Measurements from ENCODE around the gene ZNF318.
"Not testable (repeated sequence)": the region's sequence is repeated elsewhere in the genome, so short reads cannot be mapped to it uniquely, and the experiment has no call there.

Gene ZNF318

DNA sequence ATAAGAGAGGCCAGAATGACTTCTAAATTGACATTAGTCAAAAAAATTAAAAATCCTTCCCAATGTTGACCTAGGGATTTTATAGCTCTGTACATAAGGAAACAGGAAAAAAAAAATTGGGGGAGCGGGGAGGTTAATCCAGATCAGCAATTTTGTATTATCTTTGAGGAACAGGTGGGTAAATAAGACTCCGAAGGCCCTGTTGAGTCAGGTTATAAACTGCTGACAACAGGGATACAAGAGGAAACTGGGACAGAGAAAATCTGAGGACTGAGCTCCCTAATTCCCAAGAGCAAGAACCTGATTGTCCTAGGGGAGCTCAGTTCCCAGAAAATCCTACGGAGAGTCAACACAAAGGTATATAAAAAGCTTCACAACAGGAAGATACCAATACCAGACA, 34.0 kb downstream of the ZNF318 start:
- no peak for DNase-seq (ENCODE audit: low read depth)

DNA sequence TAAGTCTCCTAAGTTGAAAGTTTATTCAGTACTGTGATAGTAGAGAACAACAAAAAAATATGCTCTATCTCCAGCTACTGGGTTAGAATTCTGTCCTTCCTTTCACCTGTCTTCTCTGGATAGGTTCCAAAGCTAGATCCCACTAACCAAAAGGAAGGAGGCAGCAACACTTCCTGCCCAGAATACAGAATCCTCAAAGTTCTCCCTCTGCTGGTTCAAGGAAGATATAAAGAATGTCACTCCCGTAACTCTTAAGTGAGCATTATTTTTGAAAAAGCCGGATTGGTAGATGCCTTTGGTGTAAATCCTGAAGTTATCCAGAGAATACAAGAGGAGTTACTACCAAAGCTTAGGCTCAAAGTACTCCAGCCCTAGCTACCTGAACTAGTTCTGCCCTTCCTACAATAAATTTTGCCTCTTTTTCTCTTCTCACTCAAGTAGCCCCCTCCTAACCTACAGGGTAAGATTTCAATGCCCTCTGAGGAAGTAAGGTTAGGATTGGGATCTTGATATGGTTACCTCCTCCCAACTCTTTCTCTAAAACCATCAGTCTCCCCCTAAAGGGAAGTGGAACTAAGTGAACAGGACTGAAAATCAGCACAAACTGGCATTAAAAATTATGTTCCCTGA, 34.9 kb downstream of the ZNF318 start:
- DNase-seq (ENCODE audit: low read depth), result peak; percentile 38

DNA sequence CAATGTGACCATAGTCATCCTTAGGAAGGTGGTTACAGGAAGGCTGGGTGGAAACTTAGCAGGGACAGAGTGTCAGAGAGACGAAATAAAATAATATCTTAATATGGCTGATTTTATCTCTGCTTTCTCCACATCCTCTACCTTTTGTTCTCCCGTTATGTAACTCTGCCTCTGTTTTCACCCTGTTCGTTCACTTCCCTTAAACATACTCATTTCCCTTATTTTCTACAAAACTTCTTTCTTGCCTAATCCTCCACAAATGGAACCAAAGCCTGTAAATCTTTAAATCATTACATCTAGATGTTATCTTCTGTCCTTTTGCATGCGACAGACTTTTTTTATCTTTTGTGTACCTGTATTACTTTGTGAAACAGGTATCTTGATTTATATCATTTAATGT, 37.6 kb downstream of the ZNF318 start:
- DNase-seq (ENCODE audit: low read depth), result no peak

DNA sequence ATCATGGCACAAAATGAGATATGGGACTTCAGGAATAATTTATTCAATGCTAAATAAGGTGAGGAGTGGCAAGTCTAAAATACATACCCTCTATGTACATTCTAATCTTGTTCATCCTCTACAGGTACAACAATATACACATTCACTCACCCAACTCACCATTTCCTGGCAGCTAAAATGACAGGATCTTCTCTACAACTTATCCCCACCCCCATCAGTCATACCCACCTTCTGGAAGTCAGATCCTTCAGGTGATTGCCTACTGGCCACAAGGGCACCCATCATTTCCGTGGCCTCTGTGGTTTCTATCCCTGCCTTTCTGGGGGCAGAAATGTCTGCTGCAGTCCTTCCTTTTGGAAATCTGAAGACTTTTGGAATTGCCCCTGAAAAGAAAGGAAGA, 38.0 kb downstream of the ZNF318 start:
- DNase-seq (ENCODE audit: low read depth), result no peak

DNA sequence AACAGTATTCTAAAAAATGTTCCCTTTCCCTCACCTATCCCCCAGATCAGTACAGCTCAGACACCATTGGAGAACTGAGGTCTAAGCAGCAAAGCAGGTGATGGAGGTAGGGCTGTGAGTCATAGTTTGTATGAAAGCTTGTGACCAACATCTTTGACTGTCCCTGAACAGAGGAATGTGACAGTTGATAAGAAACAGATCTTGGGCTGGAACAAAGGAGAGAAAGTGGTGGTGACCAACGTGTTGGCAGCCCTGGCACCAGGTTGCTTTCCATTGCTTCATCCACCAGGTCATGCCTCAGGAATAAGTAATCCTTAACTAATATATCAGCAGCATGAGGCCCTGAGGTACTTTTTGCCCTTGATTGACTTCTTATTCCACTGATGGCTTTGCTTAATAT, 40.9 kb downstream of the ZNF318 start:
- DNase-seq (ENCODE audit: low read depth), result no peak

DNA sequence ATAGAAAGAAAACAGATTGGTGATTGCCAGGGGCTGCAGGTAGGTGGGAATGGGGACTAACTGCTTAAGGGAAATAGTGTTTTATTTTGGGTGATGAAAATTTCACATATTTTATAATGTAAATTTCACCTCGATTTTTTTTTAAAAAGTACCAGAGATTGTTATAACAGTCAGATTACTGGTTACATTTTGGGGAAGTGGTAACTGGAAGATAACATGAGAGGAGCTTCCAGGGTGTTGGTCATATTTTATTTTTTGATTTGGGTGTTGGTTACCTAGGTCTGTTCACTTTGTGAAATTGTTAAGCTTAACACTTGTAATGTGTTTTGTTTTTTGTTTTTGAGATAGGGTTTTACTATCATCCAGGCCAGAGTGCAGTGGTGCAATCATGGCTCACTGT, 43.6 kb downstream of the ZNF318 start:
- DNase-seq (ENCODE audit: low read depth), result no peak

DNA sequence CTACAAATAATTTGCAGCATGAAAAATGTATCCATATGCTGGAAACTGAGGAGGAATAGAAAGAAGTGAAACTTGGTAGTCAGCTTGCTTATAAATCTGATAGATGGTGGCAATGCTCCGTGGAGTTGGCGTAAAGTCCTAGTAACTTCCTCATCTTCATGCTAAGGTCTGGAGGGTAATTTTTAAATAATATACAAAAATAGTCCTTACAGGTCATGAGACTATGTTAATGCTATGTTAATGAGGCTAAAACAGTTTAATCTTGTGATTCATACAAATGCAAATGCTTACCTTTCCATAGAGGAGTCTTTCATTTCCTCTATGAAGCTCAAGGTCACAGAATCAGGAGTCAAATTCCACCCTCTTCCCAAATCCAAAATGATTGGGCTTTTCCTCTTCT, 51.4 kb downstream of the ZNF318 start:
- no peak for DNase-seq (ENCODE audit: low read depth)

DNA sequence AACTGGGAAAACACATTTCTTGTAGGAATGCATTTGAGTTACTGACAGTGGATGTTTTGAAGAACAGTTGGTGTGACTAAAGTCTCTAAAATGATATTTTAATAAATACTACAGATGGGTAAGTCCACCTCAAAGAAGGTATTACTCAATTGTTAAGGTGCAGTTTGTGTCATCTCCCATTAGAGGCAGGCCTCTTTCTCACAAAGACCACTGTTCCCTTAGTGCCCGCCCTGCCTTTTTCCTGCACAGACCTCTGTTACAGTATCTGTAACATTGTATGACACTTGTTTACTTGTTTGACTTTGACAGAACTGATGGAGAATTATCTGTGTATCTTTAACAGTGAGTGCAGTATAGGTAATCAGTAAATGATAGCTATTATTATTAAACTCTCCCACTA, 55.6 kb downstream of the ZNF318 start:
- DNase-seq (ENCODE audit: low read depth), result no peak

DNA sequence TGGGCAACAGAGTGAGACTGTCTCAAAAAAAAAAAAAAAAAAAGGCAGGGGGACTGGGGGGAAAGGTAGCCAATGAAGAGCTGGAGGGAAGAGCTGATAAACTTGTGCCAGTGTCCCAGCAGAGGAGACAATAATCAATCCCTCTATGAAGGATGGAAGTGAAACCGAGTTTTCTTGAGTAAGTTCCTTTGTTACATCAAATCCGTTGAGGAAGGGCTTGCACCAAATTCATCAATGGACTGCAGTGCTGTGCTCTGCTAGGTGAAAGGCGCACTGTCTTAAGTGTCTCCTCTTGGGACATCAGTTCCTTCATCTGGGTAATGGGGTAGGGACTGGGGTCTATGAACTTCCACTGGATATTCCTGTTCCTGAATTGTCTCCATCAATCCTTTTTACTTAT, 57.8 kb downstream of the ZNF318 start:
- no peak for DNase-seq (ENCODE audit: low read depth)

DNA sequence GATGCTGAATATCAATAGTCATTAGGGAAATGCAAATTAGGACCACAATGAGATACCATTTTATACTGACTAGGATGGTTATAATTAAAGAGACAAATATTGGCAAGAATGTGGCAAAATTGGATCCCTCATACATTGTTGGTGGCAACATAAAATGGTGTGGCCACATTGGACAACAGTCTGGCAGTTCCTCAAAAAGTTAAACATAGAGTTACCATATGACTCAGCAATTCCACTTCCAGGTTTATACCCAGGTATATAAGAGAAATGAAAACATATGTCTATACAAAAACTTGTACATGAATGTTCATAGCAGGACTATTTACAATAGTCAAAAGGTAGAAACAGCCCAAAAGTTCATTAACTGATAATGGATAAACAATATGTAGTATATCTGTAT, 58.8 kb downstream of the ZNF318 start:
- DNase-seq (ENCODE audit: low read depth), result no peak

DNA sequence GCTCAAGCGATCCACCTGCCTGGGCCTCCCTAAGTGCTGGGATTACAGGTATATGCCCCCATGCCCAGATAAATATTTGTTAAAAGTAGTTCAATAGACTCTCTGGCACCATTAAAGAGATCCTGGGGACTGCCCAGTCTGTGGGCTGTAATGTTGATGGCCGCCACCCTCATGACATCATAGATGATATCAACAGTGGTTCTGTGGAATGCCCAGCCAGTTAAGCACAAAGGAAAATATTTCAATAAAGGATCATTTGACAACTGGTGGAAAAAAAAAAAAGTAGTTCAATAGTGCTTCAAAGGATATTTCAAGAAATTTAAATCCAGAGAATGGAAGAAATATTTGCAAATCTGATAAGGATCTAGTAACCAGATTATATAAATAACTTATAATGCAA, 59.3 kb downstream of the ZNF318 start:
- DNase-seq (ENCODE audit: low read depth), result no peak

DNA sequence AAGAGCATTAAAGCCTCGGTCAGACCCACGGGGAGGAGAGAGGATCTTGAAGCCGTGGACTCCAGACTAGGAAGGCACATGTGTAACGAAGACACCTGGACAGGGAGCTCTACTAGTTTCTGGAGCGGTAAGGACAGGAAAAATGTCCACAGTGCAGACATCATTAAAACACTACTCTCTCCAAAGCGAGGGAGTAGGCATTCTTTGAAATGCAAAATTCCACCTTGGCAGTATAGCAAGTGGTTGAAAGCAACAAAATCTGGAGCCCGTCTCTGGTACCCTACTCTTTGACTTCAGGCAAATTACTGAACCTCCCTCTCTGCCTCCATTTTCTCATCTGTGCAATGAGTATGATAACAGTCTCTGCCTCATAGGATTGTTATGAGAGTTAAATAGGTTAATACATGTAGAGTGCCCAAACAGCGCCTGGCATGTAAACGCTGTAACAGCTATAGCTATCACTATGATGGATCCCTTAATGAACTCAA, 60.4 kb downstream of the ZNF318 start:
- no peak for DNase-seq (ENCODE audit: low read depth)

DNA sequence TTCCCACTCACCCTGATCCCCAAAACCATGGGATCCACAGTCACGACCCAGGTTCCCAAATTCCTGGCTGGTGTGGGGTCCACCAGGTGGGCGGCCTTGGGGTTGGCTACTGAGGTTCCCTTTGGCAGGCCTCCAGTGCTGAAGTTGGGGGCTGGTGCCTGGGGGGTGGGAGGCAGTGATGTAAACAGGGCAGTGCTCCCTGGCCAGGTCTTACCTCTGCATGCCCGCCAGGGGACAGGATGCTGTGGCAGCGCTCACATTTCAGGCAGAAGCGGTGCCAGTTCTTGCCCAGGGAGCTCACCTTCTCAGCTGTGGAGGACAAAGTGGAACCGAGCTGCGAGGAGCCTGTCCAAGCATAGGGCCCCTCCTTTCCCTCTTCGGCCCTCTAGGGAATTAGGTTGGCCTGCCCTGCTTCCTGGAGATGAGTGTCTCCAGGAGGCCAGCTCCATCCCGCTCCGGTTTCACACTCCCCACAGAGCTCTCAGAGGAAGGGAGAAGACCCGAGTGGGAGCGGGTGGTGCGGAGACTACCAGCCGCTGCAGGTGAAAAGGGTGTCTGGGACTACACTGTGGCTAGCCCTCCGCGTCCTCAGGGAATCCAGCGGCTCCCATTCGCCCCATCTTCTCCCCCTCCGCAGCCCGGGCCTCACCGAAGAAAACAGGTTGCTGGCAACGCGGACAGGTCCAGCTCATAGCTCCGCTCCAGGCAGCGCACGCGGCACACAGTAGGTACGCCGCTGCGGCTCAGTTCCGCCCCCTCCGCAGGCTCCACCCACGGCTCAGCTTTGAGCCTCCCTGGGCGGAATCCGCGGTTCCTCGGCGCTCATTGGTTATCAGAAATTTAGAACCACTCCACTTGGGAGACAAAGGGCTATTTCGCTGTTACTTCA, 61.1 kb downstream of the ZNF318 start, which contains the start of gene CRIP3:
Gene CRIP3 (minus strand): TSS at position 726 of the 889 bp plus-strand sequence. CDS start 34 bp downstream, at position 692.
- peak; percentile 10 for DNase-seq (ENCODE audit: low read depth)

DNA sequence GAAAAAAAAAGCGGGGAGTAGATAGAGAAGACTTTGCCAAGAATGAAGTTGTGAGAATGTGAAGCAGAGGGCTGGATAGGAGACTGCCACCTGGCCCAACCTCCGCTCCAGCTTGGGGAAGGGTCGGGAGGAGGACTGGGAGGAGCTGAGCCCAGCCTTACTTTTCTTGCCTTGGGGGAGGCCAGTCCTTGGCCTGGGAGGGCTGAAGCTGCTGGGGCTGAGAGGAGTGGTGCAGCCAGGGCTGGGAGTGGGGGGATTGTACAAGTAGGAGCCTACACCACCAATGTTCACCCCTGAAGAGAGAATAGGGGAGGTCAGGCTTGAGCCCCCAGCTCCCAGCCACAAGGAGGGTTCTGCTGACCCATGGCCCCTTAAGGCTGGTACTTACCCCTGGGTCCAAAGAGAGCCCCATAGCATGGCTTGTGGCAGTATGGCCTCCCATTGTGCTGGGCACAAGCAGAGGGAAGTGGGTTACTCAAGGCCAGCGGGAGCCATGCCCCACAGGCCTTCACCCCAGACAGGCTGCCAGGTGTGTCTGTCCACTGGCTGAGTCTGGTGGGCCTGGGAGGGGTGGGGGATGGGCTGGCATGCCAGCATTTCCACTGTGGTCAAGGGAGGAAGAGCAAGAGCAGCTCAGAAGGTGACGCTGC, 61.9 kb downstream of the ZNF318 start:
- no peak for DNase-seq (ENCODE audit: low read depth)

DNA sequence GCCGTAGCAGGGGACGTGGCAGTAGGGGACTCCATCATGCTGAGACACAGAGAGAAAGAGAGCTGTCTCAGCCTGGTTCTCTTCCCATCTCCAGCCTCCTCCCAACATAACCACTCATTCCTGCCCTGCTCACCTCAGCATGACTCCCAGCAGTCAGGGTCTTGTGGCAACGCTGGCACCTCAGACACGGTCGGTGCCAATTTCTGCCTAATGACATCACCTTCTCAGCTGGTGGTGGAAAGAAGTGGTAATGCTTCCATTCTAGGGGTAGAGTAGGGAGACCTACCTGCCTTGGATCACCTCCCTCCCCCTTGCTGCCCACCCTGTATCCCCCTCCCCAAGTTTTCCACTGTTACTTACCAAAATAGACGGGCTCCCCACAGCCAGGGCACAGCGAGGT, 63.4 kb downstream of the ZNF318 start:
- no peak for DNase-seq (ENCODE audit: low read depth)

DNA sequence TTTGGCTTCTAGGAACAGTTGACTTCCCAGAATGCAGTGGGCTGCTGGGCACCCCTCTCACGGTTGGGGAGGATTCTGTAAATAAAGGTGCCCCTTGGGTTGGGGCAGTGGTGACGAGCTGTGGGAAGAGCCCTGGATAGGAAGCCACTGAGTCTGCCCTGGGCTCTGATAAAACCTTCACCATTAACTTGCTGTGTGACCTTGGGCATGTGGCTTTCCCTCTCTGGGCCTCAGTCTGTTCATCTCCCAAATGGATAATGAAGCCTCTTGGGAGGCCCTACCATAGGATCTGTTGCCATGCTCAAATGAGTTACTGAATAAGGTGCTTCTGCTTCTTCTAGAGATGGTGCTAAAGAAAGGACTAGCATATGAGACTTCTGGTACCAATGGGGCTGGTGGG, 64.6 kb downstream of the ZNF318 start:
- DNase-seq (ENCODE audit: low read depth), result no peak

DNA sequence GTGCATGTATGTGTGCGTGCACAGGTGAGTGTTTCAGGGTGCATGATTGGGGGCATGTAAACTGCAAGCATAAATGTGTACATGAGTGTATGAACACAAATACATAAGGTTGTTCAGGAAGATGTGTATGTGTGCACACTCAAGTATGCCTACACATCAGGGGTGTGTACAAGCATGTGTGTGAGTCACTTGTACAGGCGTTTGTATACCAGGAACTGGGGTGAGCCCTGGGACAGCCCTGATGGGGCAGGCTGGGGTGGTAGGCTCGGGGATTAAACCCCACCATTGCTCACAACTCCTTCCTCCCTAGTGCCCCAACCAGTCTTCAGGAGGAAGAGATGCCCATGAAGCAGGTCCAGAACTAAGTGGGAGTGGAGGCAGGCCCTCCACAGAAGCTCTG, 65.1 kb downstream of the ZNF318 start:
- DNase-seq (ENCODE audit: low read depth), result no peak

DNA sequence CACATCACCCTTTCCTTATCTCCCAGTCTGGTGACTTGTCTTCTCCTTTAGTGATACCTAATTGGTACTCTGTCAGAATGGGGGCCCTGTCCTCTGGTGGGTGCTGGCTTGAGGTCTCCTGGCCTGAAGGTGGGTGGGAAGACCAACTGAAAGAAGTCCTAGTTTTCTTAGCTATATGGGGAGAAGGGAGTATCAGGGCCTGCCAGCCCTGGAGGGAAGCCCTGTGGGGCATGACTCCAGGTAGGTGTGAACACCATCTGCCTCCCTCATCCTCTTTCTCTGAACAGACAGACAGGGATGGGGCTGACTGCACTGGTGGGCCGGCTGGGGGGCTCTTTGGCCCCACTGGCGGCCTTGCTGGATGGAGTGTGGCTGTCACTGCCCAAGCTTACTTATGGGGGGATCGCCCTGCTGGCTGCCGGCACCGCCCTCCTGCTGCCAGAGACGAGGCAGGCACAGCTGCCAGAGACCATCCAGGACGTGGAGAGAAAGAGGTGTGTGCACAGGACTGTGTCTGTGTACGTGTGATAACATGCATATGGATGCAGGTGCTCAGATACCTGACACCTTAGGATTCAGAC, 65.6 kb downstream of the ZNF318 start:
- no peak for DNase-seq (ENCODE audit: low read depth)

DNA sequence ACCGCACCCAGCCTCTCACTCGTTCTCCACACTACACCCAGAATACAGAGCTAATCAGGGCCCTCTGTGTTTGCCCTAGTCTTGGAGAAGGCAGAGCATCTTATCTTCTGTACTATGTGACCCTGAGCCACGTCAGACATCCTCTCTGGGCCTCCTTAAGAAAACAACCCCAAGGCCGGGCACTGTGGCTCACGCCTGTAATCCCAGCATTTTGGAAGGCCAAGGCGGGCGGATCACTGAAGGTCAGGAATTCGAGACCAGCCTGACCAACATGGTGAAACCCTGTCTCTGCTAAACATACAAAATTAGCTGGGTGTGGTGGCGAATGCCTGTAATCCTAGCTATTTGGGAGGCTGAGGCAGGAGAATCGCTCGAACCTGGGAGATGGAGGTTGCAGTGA, 66.4 kb downstream of the ZNF318 start:
- DNase-seq (ENCODE audit: low read depth), result not testable (repeated sequence)

DNA sequence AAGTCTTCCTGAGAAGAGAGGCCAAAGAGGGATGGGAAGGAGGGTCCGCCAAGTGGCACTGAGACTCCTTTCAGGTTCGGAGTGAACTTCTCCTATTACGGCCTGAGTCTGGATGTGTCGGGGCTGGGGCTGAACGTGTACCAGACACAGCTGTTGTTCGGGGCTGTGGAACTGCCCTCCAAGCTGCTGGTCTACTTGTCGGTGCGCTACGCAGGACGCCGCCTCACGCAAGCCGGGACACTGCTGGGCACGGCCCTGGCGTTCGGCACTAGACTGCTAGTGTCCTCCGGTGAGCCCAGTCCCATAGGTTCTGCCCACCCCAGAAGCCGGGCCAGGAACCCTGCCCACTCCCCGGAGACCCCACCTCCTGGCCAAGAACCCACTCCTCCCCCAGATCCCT, 67.3 kb downstream of the ZNF318 start:
- no peak for DNase-seq (ENCODE audit: low read depth)

DNA sequence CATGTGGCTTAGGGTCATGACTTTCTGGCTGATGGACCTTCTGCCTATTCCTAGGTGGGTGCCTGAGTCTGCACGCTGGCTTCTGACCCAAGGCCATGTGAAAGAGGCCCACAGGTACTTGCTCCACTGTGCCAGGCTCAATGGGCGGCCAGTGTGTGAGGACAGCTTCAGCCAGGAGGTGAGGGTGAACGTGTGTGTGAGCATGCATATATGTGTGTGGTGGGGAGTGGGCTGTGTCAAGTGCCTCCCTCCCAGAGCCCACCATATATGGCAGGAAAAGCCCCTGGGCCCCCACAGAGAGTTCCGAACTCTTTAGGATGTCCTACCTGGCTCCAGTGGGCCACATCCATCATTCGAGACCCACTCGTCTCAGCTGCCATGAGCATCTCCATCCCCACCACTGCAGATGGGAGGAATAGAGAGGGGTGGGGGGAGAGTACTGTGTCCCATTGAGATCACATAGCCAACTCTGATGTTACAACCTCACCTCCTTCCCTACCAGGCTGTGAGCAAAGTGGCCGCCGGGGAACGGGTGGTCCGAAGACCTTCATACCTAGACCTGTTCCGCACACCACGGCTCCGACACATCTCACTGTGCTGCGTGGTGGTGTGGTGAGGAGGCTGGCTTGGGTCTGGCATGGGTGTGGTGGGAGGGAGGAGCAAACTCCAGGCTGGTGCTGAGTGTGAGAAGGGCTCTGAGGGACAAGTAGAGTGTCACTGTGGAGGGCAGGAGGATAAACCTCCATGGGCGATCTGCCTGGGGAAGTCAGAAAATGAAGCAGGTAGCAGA, 68.2 kb downstream of the ZNF318 start:
- DNase-seq (ENCODE audit: low read depth), result no peak
